Astrocyte (in vitro differentiated cells and primary cell): Measurements from ENCODE around the gene AUTS2.

Experiments used
- CTCF ChIP-seq: IDR thresholded peaks from 2 replicates; pipeline ENCODE4 v1.5.1; 2011; ENCODE audit warnings: low read depth, mild to moderate bottlenecking, inconsistent platforms, low read length, moderate library complexity; ENCODE audit not compliant: insufficient read depth
- EZH2 ChIP-seq: IDR thresholded peaks from 2 replicates; pipeline ENCODE4 v1.6.1; 2012; ENCODE audit warnings: mild to moderate bottlenecking, low read length, inconsistent platforms; ENCODE audit not compliant: insufficient read depth

GRCh38 chr7:70349819-70350218 lies 751.5 kb downstream of the AUTS2 start:
- no peak for TF ChIP-seq CTCF
- TF ChIP-seq EZH2, result no peak
